DND-41 (cell line): ENCODE measurements around the gene PEG3.

ENCODE experiments used
- EZH2 ChIP-seq: IDR thresholded peaks from 3 replicates; pipeline ENCODE4 v1.6.1; 2012; ENCODE audit warnings: borderline replicate concordance, low read depth, mild to moderate bottlenecking, moderate library complexity, low read length, inconsistent platforms; ENCODE audit not compliant: severe bottlenecking
- TF ChIP-seq, protein P1 (sequence below): IDR thresholded peaks from 2 replicates; pipeline ENCODE4 v1.5.1; 2012; ENCODE audit warnings: borderline replicate concordance, low read length, moderate library complexity, mild to moderate bottlenecking; ENCODE audit not compliant: poor library complexity, severe bottlenecking; ENCODE audit errors: extremely low read depth

- TF ChIP-seq, protein P1, sequence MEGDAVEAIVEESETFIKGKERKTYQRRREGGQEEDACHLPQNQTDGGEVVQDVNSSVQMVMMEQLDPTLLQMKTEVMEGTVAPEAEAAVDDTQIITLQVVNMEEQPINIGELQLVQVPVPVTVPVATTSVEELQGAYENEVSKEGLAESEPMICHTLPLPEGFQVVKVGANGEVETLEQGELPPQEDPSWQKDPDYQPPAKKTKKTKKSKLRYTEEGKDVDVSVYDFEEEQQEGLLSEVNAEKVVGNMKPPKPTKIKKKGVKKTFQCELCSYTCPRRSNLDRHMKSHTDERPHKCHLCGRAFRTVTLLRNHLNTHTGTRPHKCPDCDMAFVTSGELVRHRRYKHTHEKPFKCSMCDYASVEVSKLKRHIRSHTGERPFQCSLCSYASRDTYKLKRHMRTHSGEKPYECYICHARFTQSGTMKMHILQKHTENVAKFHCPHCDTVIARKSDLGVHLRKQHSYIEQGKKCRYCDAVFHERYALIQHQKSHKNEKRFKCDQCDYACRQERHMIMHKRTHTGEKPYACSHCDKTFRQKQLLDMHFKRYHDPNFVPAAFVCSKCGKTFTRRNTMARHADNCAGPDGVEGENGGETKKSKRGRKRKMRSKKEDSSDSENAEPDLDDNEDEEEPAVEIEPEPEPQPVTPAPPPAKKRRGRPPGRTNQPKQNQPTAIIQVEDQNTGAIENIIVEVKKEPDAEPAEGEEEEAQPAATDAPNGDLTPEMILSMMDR, result no peak
- no peak for TF ChIP-seq EZH2
These were observed 16.3 kb upstream of the PEG3 start for GRCh38 chr19:56856822-56857221.
